ENCODE results near the gene GDE1.

Gene GDE1

GRCh38 chr16:19507867-19508266, 14.0 kb downstream of the GDE1 start:
- Histone ChIP-seq H3K27ac (ENCODE audit: low read length) (no peak overlapping the region), H3K9me3 (ENCODE audit: control insufficient read depth, insufficient read depth, low read length) (no peaks in the 10 kb centered on the region), H3K27me3 (ENCODE audit: control insufficient read depth, insufficient read depth, low read length) (no peaks in the 10 kb centered on the region), H3K4me1 (ENCODE audit: control insufficient read depth, insufficient read depth, low read length) (no peaks in the 10 kb centered on the region), H3K4me3 (ENCODE audit: low read length) (no peak overlapping the region), H3K36me3 (ENCODE audit: control insufficient read depth, insufficient read depth, low read length) (peaks cover 14% of the 10 kb centered on the region; the same call in 1 of the 2 replicates)
- no CpG with 5 or more reads among the region's 2 CpGs for WGBS (ENCODE audit: insufficient coverage, insufficient read length)
- DNase-seq (ENCODE audit: low read depth, low spot score): no peak

GRCh38 chr16:19506965-19507364, 14.9 kb downstream of the GDE1 start:
- H3K4me3 ChIP-seq (ENCODE audit: low read length): no peak overlapping the region
- no peaks in the 10 kb centered on the region for H3K9me3 ChIP-seq (ENCODE audit: control insufficient read depth, insufficient read depth, low read length)
- no peaks in the 10 kb centered on the region for H3K27me3 ChIP-seq (ENCODE audit: control insufficient read depth, insufficient read depth, low read length)
- no peak overlapping the region for H3K27ac ChIP-seq (ENCODE audit: low read length)
- no peaks in the 10 kb centered on the region for H3K4me1 ChIP-seq (ENCODE audit: control insufficient read depth, insufficient read depth, low read length)
- peaks cover 17% of the 10 kb centered on the region; the same call in 1 of the 2 replicates for H3K36me3 ChIP-seq (ENCODE audit: control insufficient read depth, insufficient read depth, low read length)
- WGBS (ENCODE audit: insufficient coverage, insufficient read length): no CpG with 5 or more reads among the region's 4 CpGs
- no peak for DNase-seq (ENCODE audit: low read depth, low spot score)

GRCh38 chr16:19505600-19506303, 16.1 kb downstream of the GDE1 start:
- no peak overlapping the region for H3K27ac ChIP-seq (ENCODE audit: low read length)
- no peaks in the 10 kb centered on the region for H3K9me3 ChIP-seq (ENCODE audit: control insufficient read depth, insufficient read depth, low read length)
- H3K27me3 ChIP-seq (ENCODE audit: control insufficient read depth, insufficient read depth, low read length): no peaks in the 10 kb centered on the region
- no peak overlapping the region for H3K4me3 ChIP-seq (ENCODE audit: low read length)
- DNase-seq (ENCODE audit: low read depth, low spot score): no peak
- peaks cover 20% of the 10 kb centered on the region; the same call in 1 of the 2 replicates for H3K36me3 ChIP-seq (ENCODE audit: control insufficient read depth, insufficient read depth, low read length)
- no peaks in the 10 kb centered on the region for H3K4me1 ChIP-seq (ENCODE audit: control insufficient read depth, insufficient read depth, low read length)
- no CpG with 5 or more reads among the region's 5 CpGs for WGBS (ENCODE audit: insufficient coverage, insufficient read length)

GRCh38 chr16:19503461-19504075, 18.3 kb downstream of the GDE1 start:
- H3K4me3 ChIP-seq (ENCODE audit: low read length): no peak overlapping the region
- no peak for DNase-seq (ENCODE audit: low read depth, low spot score)
- H3K27me3 ChIP-seq (ENCODE audit: control insufficient read depth, insufficient read depth, low read length): no peaks in the 10 kb centered on the region
- no peak overlapping the region for H3K27ac ChIP-seq (ENCODE audit: low read length)
- no peaks in the 10 kb centered on the region for H3K4me1 ChIP-seq (ENCODE audit: control insufficient read depth, insufficient read depth, low read length)
- H3K9me3 ChIP-seq (ENCODE audit: control insufficient read depth, insufficient read depth, low read length): no peaks in the 10 kb centered on the region
- no CpG with 5 or more reads among the region's 5 CpGs for WGBS (ENCODE audit: insufficient coverage, insufficient read length)
- H3K36me3 ChIP-seq (ENCODE audit: control insufficient read depth, insufficient read depth, low read length): peaks cover 20% of the 10 kb centered on the region; the same call in 1 of the 2 replicates

- H3K4me3 ChIP-seq (ENCODE audit: low read length): no peak overlapping the region
- H3K36me3 ChIP-seq (ENCODE audit: control insufficient read depth, insufficient read depth, low read length): peaks cover 20% of the 10 kb centered on the region; the same call in 1 of the 2 replicates
- no peaks in the 10 kb centered on the region for H3K27me3 ChIP-seq (ENCODE audit: control insufficient read depth, insufficient read depth, low read length)
- no CpG with 5 or more reads among the region's 3 CpGs for WGBS (ENCODE audit: insufficient coverage, insufficient read length)
- peak; percentile 55 for DNase-seq (ENCODE audit: low read depth, low spot score)
- H3K9me3 ChIP-seq (ENCODE audit: control insufficient read depth, insufficient read depth, low read length): no peaks in the 10 kb centered on the region
- H3K4me1 ChIP-seq (ENCODE audit: control insufficient read depth, insufficient read depth, low read length): no peaks in the 10 kb centered on the region
- no peak overlapping the region for H3K27ac ChIP-seq (ENCODE audit: low read length)
Measured at GRCh38 chr16:19502395-19503131, 19.3 kb downstream of the GDE1 start.

GRCh38 chr16:19499481-19499880, 22.4 kb downstream of the GDE1 start:
- Histone ChIP-seq H3K4me3 (ENCODE audit: low read length) (no peak overlapping the region), H3K36me3 (ENCODE audit: control insufficient read depth, insufficient read depth, low read length) (peaks cover 15% of the 10 kb centered on the region; the same call in 1 of the 2 replicates)
- no CpG with 5 or more reads among the region's 3 CpGs for WGBS (ENCODE audit: insufficient coverage, insufficient read length)

GRCh38 chr16:19499006-19499405, 22.9 kb downstream of the GDE1 start:
- DNase-seq (ENCODE audit: low read depth, low spot score): no peak
- H3K27ac ChIP-seq (ENCODE audit: low read length): no peak overlapping the region
- no peak overlapping the region for H3K4me3 ChIP-seq (ENCODE audit: low read length)
- no peaks in the 10 kb centered on the region for H3K27me3 ChIP-seq (ENCODE audit: control insufficient read depth, insufficient read depth, low read length)
- H3K36me3 ChIP-seq (ENCODE audit: control insufficient read depth, insufficient read depth, low read length): peaks cover 15% of the 10 kb centered on the region; the same call in 1 of the 2 replicates
- no peaks in the 10 kb centered on the region for H3K4me1 ChIP-seq (ENCODE audit: control insufficient read depth, insufficient read depth, low read length)
- no peaks in the 10 kb centered on the region for H3K9me3 ChIP-seq (ENCODE audit: control insufficient read depth, insufficient read depth, low read length)
- WGBS (ENCODE audit: insufficient coverage, insufficient read length): no CpG with 5 or more reads among the region's 5 CpGs

More at GRCh38 chr16:19499481-19499880, 22.4 kb downstream of the GDE1 start:
- Histone ChIP-seq H3K9me3 (ENCODE audit: control insufficient read depth, insufficient read depth, low read length) (no peaks in the 10 kb centered on the region), H3K27ac (ENCODE audit: low read length) (no peak overlapping the region), H3K4me1 (ENCODE audit: control insufficient read depth, insufficient read depth, low read length) (no peaks in the 10 kb centered on the region), H3K27me3 (ENCODE audit: control insufficient read depth, insufficient read depth, low read length) (no peaks in the 10 kb centered on the region)
- DNase-seq (ENCODE audit: low read depth, low spot score): no peak

GRCh38 chr16:19497176-19497575, 24.7 kb downstream of the GDE1 start:
- no CpG with 5 or more reads among the region's 5 CpGs for WGBS (ENCODE audit: insufficient coverage, insufficient read length)
- H3K27ac ChIP-seq (ENCODE audit: low read length): no peak overlapping the region
- no peaks in the 10 kb centered on the region for H3K4me1 ChIP-seq (ENCODE audit: control insufficient read depth, insufficient read depth, low read length)
- peaks cover 3% of the 10 kb centered on the region; the same call in 1 of the 2 replicates for H3K36me3 ChIP-seq (ENCODE audit: control insufficient read depth, insufficient read depth, low read length)
- DNase-seq (ENCODE audit: low read depth, low spot score): no peak
- H3K27me3 ChIP-seq (ENCODE audit: control insufficient read depth, insufficient read depth, low read length): no peaks in the 10 kb centered on the region
- H3K4me3 ChIP-seq (ENCODE audit: low read length): no peak overlapping the region
- H3K9me3 ChIP-seq (ENCODE audit: control insufficient read depth, insufficient read depth, low read length): no peaks in the 10 kb centered on the region

GRCh38 chr16:19490619-19491018, 31.3 kb downstream of the GDE1 start:
- Histone ChIP-seq H3K4me3 (ENCODE audit: low read length) (no peak overlapping the region), H3K4me1 (ENCODE audit: control insufficient read depth, insufficient read depth, low read length) (peaks cover 3% of the 10 kb centered on the region; the same call in 1 of the 2 replicates), H3K27me3 (ENCODE audit: control insufficient read depth, insufficient read depth, low read length) (no peaks in the 10 kb centered on the region), H3K36me3 (ENCODE audit: control insufficient read depth, insufficient read depth, low read length) (no peaks in the 10 kb centered on the region), H3K27ac (ENCODE audit: low read length) (no peak overlapping the region), H3K9me3 (ENCODE audit: control insufficient read depth, insufficient read depth, low read length) (no peaks in the 10 kb centered on the region)
- no peak for DNase-seq (ENCODE audit: low read depth, low spot score)
- WGBS (ENCODE audit: insufficient coverage, insufficient read length): no CpG with 5 or more reads among the region's 1 CpG

- H3K27me3 ChIP-seq (ENCODE audit: control insufficient read depth, insufficient read depth, low read length): no peaks in the 10 kb centered on the region
- no peaks in the 10 kb centered on the region for H3K36me3 ChIP-seq (ENCODE audit: control insufficient read depth, insufficient read depth, low read length)
- no peak overlapping the region for H3K27ac ChIP-seq (ENCODE audit: low read length)
- DNase-seq (ENCODE audit: low read depth, low spot score): no peak
- H3K4me3 ChIP-seq (ENCODE audit: low read length): no peak overlapping the region
- no CpG with 5 or more reads among the region's 4 CpGs for WGBS (ENCODE audit: insufficient coverage, insufficient read length)
- H3K9me3 ChIP-seq (ENCODE audit: control insufficient read depth, insufficient read depth, low read length): no peaks in the 10 kb centered on the region
- peaks cover 3% of the 10 kb centered on the region; the same call in 1 of the 2 replicates for H3K4me1 ChIP-seq (ENCODE audit: control insufficient read depth, insufficient read depth, low read length)
Measured at GRCh38 chr16:19488213-19488640, 33.7 kb downstream of the GDE1 start.

All from iPS DF 6.9 (cell line).